CD1c-positive myeloid dendritic cell (primary cell): ENCODE data around the gene PTCH1.

Experiments used
- DNase-seq: peaks from one replicate; pipeline ENCODE4 v3.0.0-alpha.2; 2016; ENCODE audit errors: extremely low spot score

The PTCH1 gene

DNA sequence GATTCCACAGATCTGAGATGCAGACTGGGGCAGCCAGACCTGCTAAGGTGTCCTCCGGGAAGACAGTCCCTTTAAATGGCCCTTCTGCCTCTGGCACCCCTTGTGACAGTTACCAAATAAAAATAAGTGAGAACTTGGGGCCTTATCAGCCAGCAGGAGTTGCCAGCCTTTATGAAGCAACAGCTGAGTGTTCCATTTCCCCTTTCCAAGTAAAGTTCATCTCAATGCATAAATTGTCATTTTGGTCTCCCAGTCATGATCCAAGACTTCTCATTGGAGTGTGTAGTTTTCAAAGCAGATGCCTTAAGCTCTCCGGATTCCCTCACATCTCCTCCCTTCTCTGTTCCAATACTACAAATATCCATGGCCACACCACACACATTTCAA is 4.1 kb downstream of the PTCH1 start:
- peak; percentile 18 for DNase-seq

DNA sequence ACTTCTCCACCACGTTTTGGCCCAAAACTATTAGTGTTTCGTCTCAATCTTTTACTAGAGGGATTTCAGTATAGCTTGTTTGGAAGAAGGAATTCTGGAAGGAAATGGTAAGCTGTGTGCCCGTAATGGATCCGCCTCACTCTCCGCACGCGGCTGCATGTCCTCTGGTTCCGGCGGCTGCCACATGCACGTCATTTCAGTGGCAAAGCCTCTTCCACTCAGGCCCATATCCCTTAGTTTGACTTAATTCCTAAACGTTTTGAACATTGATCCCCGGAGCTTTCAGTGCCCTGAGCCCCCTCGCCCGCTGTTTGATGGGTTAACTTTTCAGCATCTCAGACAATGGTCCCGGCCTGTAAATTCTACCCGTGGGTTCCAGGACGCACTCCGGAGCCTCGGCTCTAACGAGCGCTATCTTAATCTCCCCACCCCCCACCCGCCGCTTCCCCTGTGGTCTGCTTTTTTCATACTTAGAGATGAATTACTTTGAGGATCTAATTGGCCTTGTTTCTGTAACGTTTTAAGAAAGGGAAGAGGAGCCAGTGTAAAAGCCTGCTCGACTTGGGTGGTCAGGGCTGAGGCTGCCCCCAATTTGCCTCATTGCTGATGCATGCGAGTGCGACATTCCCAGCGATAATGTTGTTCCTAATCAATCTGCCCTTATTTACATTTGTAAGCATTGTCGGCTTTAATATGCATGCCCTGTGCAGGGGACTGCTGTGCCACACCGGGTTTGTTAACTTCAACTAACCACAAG is 4.6 kb downstream of the PTCH1 start:
- DNase-seq, result no peak

DNA sequence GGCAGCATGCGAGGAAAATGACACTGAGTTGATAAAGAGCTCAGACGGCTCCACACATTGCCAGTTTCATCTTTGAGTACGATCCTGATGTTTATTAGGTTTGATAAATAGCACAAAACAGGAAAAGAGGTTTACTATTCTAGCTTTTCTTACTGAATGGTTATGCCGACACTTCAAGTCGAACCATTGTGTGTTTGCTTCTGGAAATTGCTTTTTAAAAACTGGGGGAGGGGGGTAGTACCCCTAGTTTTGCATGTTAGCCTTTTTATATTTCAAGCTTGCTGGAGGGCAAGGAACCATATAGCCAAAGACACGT is 5.2 kb downstream of the PTCH1 start:
- no peak for DNase-seq

DNA sequence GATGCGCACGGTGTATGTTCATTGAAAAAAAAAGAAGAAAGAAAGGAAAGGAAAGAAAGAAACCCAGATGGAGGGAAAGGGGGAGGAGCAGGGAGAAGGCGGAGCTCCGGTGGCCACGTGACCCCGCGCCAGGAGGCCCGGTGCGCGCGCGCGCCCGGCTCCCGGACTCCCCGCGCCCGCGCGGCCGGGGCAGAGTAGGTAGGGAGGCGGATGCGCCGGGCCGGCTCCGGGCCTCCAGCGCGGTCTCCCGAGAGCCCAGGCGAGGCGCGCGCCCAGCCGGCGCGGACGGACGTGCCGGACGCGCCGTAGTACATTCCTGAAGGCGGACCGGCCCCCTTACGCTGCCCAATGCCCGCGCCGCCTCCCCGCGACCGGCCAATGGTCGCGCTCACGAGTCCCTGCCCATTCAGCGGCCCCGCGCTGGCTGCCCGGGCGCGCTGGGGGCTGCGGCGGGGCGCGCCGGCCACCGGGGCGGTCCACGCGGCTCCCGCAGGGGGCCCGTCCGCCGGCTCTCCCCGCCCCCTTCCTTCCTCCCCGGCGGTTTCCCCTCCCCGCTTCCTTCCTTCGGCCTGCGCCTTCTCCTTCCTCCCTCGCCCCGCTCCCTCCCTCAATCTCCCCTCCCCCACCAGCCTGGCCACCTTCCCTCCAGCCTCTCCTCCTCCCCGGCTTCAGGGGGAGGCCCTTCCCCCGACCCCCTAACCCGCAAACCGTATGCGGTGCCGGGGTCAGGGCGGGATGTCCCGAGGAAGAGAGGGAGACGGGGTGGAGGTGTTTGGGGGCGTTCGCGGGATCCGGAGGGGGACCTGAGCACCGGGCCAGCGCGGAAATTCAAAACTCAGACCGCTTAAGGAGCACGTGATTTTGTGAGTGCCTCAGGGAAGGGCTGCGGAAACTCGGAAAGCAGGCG is 5.8 kb downstream of the PTCH1 start:
- peak; percentile 71 for DNase-seq

DNA sequence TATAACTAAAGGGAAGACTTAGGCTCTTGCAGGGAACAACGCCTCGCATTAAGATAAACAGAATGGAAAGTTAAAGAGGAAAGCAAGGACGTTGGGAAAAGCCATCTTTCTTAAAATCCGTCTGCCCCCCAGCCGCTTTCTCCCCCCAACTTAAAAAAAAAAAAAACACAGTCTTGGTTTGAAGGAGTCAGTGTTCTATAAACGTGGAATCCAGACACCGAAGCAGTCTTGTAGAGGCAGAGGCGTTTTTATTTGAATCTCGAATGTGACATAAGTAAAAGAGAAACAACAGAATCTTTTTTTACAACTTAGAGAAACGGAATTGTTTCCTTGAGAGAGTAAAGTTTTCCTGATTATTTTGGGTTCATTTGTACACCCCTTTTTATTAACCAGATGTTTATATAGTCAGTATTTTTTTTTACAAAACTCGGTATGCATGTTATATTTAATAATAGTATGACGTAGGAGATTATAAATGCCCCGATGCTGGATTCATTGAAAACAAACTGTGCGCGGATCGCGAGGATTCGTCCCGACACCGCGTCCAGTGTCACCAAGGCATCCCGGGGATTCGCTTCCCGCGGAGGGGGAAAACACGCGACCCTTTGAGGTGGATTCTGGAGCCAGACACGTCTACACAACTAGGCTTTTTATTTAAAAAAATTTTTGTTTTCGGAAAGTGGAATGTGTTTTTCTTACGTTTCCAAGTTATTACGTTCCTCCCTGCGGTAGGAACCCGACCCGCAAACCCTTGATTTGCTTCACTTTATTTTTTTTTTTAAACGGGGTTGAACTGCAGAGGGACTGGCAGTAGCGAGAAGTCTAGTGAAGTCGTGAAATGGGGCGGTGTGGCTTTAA is 6.7 kb downstream of the PTCH1 start:
- DNase-seq, result no peak

DNA sequence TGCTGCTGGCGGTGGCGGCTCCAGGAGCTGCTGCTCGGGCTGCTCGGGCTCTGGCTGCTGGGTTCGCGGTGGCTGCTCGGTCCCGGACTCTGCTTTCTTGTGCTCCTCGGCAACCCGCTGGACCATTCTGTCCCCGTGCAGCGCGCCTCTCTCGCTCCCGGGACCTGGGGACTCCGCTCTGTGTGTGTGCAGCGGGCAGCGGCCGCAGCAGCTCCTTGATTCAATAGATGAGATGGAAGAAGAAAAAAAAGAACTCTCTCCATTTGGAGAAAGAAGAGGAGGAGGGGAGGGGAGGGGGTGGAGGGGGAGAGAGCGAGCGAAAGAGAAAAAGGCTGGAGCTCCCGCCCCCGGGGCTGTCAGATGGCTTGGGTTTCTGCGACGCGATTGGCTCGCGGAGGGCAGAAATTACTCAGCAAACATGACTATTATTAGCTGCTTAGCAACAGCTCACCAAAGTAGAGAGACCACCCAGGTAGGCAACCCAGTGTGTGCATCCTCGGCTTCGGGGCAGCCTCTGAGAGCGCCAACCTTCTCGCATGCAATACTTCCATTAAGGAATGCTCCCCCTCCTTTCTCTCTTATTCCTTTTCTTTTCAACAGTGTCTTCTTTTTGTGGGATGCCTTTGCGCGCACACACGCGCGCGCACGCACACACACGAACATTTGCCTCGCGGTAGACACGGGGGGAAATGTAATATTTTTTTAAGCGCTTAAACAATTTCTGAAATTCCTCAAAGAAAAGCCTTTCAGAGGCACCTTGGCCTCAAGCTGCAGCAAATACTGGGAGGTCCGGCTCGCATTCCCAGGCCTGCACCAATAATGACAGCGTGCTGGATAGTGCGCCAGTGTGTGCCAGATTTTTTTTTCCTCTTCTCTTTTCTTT is 7.6 kb downstream of the PTCH1 start:
- DNase-seq, result peak; percentile 44

DNA sequence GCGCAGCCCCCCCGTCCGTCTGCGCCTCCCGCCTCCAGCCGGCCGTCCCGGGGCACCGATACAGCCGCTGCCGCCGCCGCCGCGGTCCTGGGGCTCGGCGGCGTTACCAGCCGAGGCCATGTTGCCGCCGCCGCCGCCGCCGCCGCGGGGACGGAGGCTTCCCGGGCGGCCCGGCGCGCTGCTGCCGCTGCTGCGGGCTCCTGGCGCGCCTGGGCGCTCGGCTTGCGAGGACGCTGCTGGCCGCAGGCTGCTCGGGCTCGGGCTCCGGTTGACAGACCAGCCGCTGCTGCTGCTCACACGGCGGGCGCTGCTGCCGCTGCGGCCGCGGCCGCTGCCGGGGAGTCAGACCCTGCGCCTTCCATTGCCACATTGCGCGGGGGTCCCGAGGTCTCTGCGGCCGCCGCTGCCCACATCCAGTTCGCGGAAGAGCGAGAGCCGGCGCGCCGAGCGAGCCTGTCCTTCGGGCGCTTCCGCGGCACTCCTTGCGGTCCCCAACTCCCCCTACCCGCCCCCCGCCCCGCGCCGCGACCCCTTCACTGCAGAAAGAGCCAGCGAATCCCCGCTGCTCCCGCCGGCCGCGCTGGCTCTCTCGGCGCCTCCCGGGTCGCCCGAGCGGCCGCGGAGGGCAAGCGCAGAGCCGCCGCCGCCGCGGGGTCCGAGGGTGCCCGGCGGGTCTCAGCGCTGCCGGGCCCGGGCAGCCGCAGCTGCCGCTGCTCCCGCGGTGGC is 8.4 kb downstream of the PTCH1 start:
- DNase-seq, result peak; percentile 13

DNA sequence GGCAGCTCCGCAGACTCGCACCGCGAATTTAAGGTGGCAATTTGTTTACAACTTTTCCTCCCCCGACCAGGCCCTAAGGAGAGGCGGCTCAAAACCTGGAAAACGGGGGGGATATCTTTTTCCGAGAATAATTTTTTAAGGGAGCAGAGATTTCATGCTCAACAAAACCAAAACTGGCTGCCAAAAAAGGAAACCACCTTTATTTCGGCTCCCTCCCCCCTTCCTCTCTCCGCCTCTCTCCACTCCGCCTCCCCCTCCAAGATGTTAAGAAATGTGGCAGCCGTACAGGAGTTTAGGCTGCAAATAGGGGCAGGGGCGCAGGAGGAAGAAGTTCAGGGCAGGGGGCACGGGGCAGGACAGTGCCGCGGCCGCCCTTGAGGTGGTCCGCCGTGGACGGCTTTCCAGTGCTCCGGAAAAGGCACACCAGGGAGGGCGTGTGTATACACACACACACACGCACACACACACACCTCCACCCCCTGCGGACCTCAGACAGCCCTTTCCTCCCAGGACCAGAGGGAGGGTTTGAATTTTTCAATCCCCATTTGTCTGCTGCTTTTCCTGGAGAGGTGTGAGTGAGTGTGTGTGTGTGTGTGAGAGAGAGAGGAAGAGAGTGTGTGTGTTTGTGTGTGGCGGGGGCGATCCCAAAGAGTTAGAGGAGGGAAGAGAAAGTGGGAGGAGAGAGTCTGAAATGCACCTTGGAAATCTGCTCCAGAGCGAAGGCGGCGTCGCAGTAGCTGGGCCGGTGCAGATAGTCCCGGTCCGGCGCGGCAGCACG is 9.1 kb downstream of the PTCH1 start:
- DNase-seq, result peak; percentile 3

DNA sequence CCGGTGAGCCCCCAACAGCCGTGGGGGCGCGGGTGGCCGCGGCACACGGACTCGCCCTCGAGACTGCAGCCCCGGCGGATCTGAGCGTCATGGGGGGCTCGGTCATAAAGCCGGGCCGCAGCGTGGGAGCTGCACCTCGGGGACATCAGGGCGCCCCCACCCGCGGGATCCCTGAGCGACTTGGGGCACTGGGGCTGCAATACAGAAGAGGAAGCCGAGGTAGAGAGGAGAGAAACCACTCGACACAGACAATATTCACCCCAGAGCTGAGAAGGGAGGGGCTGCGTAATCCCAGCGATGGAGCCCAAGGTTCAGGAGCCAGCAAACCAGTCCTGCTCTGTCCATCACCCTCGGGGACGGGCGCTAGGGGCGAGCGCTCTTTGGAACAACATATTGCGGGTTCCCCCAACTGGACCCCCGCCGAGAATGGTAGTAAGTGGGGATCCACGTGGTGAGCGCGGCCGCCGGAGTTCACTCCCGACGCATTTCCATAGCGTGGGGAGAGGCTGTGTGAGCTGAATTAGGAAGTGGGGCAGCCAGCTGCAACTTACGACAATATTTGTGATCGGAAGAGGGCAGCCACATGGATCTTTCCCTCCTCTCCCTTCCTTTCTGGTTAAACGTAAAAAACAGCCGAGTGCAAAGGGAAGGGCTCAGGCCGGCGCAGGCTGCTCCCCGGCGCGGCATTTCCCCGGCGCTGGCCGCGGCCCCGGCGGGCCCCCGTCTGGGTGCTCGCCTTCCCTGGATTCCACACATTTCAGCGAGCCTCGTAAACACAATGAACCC is 9.9 kb downstream of the PTCH1 start:
- peak; percentile 53 for DNase-seq

DNA sequence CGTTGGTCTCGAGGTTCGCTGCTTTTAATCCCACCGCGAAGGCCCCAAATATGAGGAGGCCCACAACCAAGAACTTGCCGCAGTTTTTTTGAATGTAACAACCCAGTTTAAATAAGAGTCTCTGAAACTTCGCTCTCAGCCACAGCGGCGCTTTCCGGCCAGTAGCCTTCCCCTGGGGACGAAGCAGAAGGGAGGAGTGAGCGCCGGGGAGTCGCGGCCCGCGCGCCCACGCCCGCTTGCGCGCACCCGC is 10.4 kb downstream of the PTCH1 start:
- peak; percentile 4 for DNase-seq

DNA sequence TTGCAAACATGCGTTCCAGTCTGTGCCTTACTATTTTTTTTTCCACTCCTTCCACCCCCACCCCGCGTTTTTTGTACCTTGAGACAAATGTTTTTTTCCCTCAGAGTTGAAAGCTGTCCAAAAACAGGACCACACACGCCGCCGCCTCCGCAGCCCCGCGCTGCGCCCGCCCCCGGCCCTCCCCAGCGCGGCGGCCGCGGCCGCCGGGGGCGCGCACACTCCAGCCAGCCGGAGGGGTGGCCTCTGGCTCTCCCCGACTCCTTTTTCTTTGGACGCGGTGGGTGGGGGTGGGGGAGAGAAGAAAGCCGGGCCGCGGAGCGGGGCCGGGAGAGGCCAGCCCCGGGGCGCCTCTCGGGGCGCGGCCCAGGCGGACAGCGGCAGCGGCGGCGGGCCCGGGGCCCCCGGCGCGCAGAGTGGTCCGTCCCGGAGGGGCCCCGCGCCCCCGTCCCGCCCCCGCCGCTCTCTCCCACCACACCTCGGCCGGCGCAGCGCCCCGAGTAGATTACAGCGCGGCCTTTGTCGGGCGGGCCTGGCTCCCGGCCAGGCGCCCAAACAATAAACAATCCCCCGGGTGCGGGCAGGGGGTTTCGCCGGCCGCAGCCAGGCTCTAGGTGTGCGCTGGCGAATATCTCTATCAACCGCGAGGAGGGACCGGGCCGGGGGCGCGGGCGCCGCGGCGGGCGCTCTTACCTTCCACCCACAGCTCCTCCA is 10.9 kb downstream of the PTCH1 start:
- peak; percentile 1 for DNase-seq

DNA sequence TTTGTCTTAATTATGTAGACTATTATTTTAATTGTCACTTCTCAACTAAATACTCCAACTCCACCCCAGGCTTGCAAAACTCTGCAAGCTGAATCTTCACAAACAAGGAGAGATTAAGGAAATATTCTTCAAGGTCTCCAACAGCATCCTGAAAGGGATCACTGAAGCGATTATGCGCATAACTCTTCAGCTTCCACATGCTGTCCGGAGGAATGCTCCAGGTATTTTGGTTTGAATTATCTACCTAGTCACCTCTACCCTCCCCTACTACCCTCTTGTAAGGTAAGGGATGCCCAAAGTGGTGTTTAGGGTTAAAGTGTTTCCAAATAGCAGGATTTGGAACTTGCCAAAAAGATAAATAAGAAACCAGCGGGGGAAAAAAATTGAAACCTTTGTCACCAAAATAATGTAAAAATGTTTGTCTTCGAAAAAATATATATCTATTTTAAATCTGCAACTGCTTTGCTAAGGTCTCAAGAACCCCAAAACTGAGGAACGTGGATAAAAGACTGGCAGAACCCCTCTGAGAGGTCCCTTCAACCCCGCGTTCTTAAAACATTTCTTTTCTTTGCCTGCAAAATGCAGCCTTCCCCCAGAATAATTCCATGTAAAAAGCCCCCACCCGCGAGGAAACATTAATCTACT is 11.6 kb downstream of the PTCH1 start:
- no peak for DNase-seq

DNA sequence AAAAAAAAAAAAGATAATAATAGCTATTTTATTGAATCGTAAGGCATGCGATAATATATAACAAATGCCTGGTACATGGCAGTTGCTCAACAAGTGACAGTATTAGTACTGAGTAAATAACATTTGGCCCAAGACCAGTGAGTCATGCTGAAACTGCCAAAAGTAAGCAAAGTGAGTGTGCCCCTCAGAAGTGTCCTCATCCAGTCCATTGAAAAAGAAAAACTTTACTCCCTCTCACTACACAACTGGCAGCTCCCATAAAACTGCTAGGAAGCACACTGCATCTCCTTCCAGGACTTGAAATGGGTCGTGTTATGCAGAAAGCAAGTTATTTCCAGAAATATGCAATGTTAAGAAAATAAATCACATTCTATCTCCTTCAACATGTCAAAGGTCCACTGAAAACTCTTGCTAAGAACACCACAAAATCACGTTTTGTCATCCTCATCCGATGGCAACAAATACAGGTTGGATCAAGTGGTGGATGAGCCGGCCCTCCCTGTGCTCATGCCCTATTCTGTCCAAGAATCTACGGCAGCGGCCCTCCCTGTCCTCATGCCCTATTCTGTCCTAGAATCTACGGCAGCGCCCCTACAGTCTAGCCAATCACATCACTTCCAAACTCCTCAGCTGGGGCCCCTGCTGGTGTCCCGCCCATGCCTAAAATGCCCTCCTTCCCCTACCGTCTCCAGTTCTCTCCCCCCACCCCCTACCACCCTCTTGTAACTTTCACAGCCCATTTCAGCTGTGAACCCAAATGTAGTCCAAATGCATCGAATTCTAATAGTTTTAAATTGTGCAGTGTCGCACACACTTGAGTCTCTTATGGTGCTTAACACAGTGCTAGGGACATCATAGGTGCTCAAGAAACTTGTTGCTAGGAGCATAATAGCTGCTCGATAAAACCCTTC is 12.5 kb downstream of the PTCH1 start:
- no peak for DNase-seq

DNA sequence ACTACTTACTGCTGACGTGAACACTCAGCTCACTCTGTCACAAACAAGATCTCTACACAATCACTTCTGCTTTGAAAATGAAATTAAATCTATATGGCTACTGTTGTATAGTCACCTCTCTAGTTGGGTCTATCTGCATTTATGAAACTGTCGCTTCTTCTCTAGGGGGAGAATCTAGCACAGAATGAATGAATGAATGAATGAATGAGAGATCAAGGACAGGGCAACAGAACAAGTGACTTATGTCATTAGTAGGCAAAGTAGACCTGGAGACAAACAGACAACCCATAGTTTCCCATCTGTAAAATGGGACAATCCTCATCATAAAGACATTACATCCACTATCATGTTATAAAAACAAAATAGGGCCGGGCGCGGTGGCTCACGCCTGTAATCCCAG is 13.4 kb downstream of the PTCH1 start:
- no peak for DNase-seq

DNA sequence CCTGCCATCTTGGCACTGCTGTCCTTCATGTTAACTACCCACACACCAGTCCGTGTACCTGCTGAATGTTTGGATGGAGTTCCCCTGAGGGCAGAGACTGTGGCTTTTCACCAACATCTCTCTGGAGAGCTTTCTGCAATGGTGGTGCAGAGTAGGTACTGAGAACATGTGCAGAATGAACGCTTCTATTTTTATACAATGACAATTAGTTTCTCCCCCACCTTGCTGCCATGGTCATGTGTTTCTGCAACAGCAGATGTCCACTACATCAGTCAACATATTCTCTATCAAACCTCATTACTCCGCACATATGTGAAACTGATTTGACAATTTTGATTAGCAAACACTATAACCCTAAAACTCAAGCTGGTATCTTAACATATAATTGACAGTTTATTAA is 14.5 kb downstream of the PTCH1 start:
- DNase-seq, result no peak

DNA sequence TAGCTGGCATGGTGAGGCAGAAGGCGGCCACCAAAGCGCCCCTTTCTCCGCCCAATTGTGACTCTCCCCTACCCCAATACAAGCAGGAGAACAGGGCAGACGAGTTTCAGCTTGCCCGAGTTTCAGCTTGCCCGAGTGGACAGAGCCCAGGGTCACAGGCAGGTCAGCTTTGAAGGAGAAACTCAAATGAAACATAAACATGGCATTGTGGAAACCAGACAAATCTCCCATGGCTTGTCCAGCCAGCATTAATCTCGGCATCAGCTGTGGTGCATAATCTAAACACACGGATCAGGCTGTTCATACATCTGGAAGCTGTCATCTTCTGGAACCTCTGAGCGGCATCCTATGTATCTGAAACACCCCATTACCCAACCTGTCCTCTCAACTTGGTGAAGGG is 16.9 kb downstream of the PTCH1 start:
- no peak for DNase-seq

DNA sequence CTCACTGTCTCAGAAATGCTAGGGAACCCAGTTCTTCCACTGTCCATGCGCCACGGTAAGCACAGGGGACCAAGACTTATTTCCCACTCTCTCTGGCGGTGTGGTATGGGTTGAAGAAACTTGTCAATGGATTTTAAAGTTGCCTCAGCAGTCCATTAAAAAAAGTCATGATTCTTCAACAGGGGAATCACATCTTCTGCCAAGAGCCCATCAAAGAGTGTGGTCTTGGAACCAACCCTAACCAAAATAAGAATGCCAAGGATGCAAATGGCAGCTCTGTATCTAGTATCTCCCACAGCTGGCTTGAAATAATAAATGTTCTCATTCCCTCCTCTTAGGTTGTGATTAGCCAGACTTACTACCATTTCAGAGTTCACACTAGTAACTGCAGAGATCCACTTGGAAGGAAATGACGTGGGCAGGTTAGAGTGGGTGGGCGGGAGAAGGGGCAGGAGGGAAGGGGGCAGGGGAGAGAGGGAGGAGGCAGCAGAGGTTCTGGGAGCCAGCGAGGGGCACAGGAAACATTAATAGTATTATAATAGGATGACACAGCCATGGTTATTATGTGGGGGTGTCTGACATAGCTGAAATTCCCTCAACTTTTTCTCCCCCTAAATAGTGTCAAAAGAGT is 17.6 kb downstream of the PTCH1 start:
- no peak for DNase-seq
